GM19023 (cell line): Measurements from ENCODE around the gene NDUFB8.
A peak's percentile ranks its signal among the peaks of the same experiment; 100 is the strongest.
"Not testable (repeated sequence)": the region's sequence is repeated elsewhere in the genome, so short reads cannot be mapped to it uniquely, and the experiment has no call there.

Source experiments
- ATAC-seq: cut with Tn5 transposase; IDR thresholded peaks from one replicate; pipeline ENCODE4 v1.9.1; 2021; ENCODE audit warnings: mild to moderate bottlenecking, moderate library complexity; ENCODE audit not compliant: unreplicated experiment

The NDUFB8 gene

DNA sequence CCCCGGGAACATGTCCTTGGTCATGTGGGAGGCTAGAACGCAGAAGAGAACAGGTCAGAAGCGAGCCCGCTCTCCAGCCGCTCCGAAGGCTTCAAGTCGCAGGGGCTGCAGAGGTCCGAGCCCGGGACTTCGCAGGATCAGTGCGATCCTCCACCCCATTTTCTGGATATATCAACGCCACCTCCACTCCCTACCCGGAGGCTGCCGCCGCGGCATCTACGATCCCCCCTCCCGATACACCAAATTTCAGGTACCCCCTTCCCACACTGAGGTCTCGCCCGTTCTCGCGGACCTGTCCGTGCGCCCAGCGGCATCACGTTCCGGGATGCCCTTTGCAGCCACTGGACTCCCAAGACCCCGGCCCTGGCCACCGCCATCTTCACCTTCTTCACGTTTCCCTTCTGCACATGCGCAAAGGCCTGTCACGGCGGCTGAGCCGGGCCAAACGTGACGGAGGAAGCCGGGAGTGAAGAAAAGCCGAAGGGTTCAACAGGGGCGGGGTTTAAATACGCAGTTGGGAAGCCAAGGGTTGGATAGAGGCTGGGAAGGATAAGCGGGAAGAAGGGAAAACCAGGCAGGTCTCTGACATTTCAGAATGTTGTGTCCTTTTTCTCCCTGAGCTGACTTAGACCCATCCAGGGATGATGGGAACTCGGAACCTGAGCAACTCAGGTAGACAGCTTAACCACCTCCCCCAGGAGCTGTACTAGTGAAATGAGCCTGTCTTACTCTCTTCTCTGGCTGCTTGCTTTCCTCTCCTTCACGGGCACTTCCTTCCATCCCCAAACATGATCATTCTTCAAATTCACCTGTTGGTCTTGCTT is at the start of gene NDUFB8:
NDUFB8 (minus strand) TSS at position 397 of the 824 bp plus-strand sequence; CDS start at position 377, 20 bp downstream.
- ATAC-seq = peak; percentile 73

DNA sequence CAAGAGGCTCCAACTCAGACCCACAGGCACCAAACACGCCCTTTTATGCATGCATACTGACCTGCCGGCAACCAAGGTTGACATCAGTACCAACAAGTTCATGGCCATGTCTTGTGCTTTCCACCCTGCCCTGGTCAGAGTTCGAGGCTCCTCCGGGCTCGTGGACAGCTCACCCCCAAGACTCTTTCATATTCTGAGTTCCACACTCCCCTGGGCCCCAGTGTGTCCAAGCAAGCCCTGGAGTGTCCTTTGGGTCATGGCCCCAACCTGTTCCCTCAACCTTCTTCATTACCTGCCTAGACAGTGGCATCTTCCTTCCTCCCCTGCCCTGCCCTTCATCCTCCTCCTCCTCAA is 46.6 kb upstream of the NDUFB8 start:
- ATAC-seq = no peak

DNA sequence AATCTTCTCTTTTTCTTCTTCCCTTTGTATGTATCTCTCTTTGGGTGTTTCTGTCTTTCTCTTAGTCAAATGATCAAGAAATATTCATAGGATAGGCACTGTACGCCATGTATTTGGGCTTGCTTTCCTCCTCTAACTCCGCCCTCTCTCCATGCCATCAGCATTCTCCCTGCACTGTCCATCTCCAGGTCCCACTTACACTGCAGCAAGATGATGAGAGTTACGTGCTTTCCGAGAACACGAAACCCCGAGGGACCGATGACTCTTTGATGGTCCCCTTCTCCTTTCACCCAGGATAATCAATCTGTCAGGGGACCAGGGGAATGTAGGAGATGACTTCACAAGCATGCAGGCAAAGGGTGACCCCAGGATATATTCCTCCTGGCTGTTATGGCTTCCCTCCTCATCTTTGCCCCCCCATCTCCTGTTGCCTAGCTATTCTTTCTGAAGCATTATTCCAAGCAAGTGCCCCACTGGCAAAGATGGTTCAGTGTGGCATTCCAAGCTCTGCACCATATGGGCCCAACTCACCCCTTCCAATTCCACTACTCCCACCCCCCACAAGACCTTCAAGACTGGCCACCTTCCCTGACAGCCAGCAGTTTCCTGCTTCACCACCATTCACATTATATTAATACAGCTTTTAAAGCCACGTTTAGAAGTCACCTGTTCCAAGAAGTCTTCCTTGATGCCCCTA is 46.1 kb upstream of the NDUFB8 start:
- no peak for ATAC-seq

DNA sequence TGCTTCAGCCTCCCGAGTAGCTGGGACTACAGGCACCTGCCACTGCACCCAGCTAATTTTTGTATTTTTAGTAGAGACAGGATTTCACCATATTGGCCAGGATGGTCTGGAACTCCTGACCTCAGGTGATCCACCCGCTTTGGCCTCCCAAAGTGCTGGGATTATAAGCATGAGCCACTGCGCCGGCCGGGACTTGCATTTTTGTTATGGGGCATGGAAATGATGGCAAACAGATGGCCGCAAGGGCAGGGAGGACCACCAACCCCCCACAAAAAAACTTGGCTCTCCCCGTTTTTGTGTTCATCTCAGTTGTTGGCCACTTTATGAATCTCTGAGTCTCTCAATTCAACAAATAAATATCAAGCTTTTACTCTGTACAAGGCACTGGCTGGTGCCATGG is 45.5 kb upstream of the NDUFB8 start:
- ATAC-seq = not testable (repeated sequence)

DNA sequence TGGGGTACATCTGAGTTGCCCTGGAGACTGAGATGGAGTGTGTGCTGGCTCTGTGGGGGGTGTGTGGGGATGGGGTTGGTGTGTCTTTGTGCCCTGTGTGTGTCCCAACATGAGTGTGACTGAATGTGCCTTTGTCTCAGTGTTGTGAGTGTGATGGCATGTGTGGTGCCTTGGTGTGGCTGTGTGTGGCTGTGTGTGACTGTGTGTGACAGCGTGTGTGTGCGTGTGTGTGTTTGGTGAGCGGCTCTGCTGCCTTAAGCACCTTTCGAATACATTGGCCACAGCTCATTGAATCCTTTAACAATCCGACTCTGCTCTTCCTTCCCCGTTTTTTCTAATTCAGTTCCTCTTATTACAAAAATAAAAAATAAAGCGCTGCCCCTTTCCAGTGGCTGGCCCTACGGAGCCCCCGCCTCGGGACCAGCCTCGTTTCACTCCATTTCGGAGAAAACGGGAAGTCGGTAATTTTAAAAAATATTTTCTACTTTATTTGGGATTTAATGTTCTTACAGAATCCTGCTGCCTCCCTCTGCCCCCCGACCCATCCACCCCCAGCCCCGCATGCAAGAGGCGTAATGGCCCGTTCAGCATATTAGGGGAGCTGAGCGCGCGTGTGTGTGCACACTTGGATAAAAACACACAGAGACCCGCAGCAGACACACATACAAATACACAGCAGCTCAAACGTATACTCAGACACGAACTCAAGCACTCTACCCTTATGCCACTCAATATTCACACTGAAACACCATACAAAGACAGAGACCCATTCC is 41.6 kb upstream of the NDUFB8 start:
- no peak for ATAC-seq

DNA sequence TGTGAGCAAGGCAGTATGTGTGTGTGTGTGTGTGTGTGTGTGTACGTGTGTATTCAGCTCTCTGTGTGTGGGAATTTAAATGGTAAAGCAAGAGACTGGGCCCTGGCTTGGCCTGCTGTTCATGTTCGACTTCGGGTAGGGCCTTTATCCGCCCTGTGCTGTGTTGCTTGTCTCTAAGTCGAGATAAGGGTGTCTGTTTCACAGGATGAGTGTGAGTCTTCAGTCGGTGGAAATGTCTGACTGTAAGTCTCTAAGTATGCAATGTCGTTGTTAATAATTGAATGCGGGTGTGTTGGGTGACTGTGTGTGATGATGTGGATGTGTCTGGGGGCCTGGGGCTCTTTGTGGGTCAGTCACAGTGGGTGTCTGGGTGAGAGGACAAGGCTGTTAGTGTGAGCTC is 40.8 kb upstream of the NDUFB8 start:
- no peak for ATAC-seq

DNA sequence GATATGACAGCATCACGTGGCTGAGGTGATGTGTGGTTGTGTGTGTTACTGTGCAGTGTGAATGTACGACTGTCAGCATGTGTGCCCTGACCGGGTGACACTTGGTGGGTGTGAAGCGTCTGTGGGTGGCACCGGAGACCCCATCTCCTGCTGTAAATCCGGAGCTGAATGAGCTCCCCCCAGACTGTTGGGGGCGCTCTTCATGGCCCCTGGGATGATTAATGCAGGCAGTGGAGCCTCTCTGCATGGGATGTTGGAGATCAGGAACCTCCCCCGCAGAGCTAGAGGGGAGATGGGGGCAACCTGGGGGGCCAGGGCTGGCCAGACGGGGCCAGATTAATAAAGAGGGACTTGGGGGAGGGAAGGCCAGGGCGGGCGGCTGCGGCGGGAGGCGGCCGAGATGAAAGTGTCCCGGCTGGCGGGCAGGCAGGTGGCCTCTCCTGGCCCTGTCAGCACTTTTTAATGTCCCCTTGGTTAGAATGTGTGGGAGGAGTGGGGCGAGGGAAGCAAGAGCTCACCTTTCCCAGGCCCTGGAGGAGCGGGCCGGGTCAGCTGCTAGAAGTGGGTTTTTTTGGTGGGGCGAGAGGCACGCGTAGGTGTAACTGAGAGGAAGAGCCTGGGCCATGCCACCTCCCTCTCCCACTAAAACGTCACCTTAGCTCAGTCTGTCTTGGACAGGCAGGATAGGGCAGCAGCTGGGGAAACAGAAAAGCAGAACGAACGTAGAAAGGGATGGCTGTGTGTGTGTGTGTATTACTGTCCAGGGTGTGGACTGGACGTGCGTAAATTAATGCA is 40.2 kb upstream of the NDUFB8 start:
- ATAC-seq = no peak

DNA sequence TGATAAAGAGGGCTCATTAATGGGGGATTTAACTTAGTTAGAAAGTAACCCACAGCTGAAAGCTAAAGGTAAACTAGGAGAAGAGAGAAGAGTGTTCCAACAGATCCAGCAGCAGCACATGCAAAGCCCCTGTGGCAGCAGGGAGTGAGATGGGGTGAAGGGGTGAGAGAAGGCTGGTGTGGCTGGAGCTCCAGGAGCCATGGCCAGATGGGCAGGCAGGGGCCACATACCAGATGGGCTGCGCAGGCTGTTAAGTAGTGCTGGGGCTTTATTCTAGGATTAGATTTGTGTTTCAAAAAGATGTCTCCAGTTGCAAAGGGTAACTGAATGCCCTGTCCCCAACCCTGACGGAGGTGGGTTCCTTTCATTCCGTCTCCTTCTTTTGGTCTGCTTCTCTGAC is 39.2 kb upstream of the NDUFB8 start:
- ATAC-seq = no peak

DNA sequence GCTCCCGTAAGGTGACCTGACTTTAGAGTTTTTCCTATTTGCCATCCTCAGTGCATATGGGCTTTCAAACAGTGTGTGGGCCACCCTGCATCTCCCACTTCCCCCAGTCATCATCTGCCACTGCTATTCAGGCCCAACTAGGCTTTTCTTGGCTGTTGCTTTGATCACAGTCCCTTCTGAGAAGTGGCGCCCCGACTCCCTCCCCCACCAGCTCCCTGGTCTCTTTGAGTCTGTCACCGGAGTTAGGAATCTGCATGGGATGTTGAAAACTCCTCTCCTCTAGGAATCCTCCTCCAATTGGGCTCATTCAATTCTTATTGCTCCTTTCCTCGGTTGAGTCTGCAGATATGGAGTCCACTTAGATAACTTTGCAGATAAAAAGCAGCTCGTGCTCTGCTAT is 38.2 kb upstream of the NDUFB8 start:
- ATAC-seq = no peak

DNA sequence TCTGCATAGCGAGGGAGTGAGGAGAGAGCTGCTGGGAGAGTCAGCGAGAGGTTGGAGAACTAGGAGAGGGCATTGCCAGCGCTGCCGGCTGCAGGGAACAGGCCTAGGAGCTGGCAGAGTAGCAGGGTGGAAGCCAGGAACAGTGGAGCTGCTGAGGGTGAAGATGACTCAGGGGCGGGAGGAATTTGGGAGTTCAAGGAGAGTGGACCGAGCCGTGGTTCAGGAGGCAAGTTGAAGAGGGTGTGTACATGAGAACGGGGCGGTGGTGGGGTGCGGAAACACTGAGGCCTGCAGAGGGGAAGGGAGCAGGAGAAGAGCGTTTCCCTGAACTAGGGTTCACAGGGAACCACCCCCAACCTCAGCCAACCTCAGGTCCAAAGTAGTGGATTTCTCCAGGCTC is 37.6 kb upstream of the NDUFB8 start:
- ATAC-seq = no peak

DNA sequence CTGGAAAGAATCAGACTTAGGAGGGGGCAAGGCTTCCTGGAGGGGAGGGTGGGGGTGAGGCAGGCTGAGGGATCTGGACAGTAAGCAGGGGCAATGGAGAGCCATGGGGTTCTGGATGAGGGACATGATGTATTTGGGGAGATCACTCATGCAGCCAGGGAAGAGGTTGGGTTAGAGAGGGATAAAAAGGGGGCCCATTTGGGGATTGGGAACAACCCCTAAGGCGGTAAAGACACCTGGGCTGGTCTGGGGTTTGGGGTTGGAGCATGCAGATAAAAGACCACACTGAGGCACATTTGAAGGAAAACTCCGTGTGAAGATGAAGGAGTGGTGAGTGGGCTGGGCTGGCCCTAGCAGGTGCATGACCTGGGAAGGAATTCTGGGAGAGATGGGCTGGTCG is 36.9 kb upstream of the NDUFB8 start:
- ATAC-seq = no peak

DNA sequence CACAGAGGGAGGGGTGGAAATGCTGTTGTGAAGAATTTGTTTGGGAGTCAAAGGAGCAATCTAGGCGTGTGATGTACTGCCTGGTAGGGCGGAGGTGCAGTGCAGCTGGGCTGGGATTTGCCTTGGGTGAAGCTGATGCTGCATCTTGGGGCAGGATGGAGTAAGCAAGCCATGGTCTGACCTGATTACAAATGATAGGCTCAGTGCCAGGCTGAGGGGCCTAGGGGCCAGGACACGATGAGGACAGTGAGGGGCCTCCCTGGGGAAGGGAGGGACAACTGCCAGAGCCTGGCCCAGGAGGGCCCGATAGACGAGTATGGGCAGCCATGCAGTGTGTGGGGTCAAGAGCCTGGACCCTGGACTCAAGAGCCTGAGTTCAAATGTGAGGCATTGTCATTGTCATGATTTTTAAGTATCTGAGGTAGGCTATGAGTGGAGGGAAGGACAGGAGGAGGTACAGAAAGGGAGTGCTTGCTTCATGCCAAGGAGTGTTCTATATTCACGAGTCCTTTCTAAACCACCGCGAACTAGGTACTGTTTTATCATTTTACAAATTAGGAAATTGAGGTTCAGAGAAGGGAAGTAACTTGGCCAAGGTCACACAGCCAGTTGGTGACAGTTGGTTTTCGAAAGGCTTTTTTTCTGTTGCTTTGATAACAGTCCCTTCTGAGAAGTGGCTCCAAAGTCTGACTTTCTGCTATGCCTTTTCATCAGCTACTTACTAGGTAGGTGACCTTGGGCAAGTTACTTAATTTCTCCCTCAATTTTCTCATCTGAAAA is 35.7 kb upstream of the NDUFB8 start:
- ATAC-seq = no peak

DNA sequence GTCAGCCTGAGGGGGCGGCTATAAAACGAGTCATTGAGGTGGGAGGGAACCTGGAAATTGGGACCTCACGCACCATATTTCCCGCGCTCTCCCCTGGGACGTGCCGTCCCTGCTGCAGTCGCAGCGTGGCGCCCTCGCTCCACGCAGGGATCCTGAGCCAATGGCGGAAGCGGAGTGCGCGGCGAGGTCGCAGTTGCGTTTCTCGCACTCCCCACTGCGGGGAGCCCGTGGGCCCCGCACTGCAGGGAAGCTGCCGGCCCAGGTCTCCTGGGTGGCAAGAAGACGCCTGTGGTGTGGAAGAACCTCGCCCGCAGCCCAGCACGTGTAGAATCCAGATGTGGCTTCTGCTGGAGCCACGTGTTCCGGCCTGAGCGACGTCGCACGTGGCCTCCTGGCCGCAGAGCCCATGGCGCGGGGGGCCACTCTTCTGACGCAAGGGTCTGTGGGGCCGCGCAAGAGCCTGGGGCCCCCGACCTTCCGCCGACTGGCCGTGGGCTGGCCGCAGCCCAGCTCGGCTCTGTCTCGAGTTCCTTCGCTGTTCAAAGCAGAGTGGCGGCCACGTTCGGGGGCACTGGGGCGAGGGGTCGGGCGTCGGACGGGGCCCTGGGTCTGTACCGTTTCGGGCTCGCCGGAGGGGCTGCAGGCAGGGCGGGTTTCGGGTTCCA is 32.5 kb upstream of the NDUFB8 start:
- ATAC-seq = no peak

DNA sequence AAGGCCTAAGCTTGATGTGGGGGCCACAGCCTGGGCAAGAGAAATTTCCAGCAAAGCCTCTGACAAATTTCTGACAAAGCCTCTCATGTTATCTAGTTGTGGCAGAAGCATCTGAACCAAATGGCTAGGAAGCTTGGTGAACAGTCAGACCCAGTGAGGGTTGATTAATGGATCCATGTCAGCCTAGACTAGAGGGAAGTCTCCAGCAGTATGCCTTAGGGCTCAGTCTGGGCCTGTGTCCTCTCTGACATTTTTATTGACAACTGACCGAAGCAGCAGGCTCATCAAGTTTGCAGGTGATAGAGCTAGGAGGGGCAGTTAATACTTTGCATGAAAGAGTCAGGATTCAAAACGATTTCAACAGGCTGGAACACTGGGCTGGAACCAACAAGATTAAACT is 31.3 kb upstream of the NDUFB8 start:
- no peak for ATAC-seq

DNA sequence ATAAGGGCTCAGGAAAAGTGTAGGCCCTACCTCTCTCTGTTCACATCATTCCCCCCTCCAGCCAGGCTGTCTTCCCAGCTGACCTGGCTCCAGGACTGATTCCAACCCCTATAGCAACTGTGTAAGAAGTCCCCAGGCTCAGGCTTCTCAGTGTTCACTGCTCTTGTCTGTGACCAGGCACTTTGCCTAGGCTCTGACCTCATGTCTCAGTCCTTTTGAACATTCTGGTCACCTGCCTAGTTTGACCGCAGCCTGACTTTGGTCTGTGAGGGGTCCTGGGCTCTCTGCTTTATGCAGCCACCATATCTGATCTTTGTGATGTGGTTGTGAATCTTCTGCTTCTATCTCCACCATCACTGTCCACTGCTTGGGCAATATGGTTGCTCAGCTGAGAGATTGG is 30.6 kb upstream of the NDUFB8 start:
- ATAC-seq = no peak

DNA sequence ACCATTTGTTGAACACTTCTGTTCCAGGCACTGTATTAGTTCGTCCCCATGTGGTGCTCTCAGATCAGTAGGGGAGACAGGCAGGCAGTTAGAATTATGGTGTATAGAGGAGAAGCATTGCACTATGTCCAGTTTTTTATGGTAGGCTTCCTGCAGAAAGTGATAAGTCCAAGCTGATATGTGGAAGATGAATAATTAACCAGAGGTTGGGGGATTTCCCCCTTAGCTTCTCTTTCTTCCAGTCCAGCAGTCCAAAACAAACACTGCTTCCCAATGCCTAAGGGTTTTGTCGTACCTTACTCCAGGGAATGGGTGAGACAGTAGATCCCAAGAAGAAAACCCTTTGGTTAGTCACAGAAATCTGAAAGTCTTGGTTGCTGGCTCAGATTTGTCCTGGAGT is 25.2 kb upstream of the NDUFB8 start:
- ATAC-seq = no peak

DNA sequence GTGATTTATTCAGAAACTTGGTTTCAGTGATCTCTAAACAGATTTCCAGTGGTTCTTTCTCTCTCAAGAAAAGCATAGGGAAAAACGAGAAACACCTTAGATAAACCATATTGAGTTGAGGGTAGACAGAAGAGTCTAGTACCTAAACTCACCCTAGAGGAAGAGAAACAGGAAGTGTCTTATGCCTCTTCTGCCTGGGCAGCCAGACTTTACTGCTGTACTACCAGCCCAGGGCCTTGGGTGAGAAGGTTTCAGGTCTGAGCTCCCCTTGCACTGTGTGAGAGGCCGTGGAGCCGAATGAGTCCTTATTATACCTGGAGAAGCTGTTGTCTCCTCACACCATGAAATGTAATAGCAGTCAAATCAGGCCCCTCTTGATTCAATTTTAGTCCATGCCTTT is 24.3 kb upstream of the NDUFB8 start:
- no peak for ATAC-seq

DNA sequence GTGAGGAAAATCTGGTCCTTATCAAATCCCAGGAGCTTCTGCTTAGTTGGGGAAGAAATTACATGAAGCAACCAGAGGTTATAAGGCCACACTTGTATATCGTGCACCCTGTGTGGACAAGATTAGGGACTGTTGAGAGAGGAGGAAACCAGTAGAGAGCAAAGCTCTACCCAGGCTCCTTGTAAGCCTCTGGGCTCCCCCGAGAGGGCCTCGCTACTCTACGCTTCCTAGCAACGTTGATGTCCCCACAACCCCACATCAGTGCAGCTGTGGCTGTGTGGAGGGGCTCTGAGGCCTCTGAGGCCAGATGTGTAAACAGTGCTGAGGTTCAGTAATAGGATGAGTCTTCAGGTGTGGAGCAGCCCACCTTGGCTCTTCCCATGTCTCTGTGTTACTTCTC is 22.1 kb upstream of the NDUFB8 start:
- ATAC-seq = no peak

DNA sequence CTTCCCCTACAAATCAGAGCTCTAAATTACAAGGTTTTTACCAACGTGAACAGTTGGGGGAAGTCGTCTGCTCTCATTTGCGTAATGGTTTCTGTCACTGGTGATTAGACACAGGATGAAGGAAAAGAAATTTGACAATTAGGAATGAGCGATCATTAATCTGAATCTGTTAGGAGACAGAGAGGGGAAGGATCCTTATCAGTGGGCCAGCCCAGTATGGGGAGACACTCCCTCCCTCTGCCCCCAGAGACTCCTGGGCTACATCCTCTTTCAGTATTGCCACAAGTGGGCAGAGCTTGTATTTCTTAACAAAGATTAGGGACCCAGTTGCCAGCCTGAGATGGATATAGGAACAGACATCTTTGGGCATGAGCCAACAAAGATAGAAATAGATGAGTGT is 21.5 kb upstream of the NDUFB8 start:
- ATAC-seq = no peak

DNA sequence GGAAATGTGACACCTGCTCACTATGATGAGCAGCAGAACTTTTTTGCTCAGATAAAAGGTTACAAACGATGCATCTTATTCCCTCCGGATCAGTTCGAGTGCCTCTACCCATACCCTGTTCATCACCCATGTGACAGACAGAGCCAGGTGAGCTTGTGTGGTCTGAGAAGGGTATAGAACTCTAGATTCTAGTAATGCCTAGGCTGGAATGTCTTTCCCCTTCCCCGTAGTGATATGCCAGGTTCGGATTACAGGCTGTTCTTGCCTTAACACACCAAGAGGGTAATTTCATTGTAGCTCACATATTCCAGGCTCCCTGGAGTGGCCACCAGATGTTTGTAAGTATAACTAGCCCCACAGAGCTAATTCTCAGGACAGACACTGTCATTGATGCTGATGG is 15.3 kb upstream of the NDUFB8 start:
- no peak for ATAC-seq
